HEK293 (cell line): ENCODE measurements around the gene ATP23.

Experiments used
- CTCF ChIA-PET: fragments of 350-600 bp; formaldehyde crosslinking; extraction: SDS; loops from one replicate; lab custom pipeline; 2021; ENCODE audit warnings: antibody characterized with exemption; lab: Yijun Ruan, JAX
- POLR2A ChIA-PET: fragments of 300-600 bp; formaldehyde crosslinking; extraction: SDS; loops from one replicate; lab custom pipeline; 2020; ENCODE audit warnings: antibody characterized with exemption, inconsistent platforms; lab: Yijun Ruan, JAX
- H3K27ac ChIP-seq: fragments of 200-500 bp; sonication (Bioruptor generic); 2 replicates; pipeline ENCODE4 v1.5.1; 2014; ENCODE audit warnings: low read depth, low read length, control low read depth, inconsistent platforms; ENCODE audit errors: extremely low read depth
- H3K36me3 ChIP-seq, 2 experiments: fragments of 200-500 bp in 1 of 2; sonication (Bioruptor generic) in 1 of 2; 1 replicate in 1 of 2; 2 replicates in 1 of 2; pipeline ENCODE4 v1.5.1; 2014 to 2017; ENCODE audit warnings: inconsistent platforms in 2 of 2, low read length in 2 of 2; ENCODE audit not compliant: control insufficient read depth in 2 of 2, insufficient read depth in 1 of 2
- H3K4me1 ChIP-seq: fragments of 200-500 bp; sonication (Bioruptor generic); 2 replicates; pipeline ENCODE4 v1.5.1; 2014; ENCODE audit warnings: mild to moderate bottlenecking, low read length, inconsistent platforms; ENCODE audit not compliant: control insufficient read depth, insufficient read depth
- H3K4me3 ChIP-seq: 2 replicates; pipeline ENCODE4 v1.5.1; 2011; ENCODE audit warnings: low read depth, mild to moderate bottlenecking, control low read depth, low read length, moderate library complexity
- H3K9me3 ChIP-seq: fragments of 200-500 bp; sonication (Bioruptor generic); 2 replicates; pipeline ENCODE4 v1.5.1; 2014; ENCODE audit warnings: low read depth, low read length, inconsistent platforms; ENCODE audit not compliant: control insufficient read depth, insufficient read depth
- EGR2 ChIP-seq: fragments of 450-650 bp; formaldehyde crosslinking; IDR thresholded peaks from 2 replicates; pipeline ENCODE4 v1.5.1; 2016; ENCODE audit warnings: low read depth, missing biosample characterization, missing genetic modification characterization
- PRDM10 ChIP-seq: fragments of 450-650 bp; formaldehyde crosslinking; IDR thresholded peaks from 2 replicates; pipeline ENCODE4 v1.5.1; 2016; ENCODE audit warnings: missing biosample characterization, missing genetic modification characterization
- ZBTB10 ChIP-seq: fragments of 450-650 bp; formaldehyde crosslinking; IDR thresholded peaks from 2 replicates; pipeline ENCODE4 v1.5.1; 2016; ENCODE audit warnings: missing biosample characterization, missing genetic modification characterization
- ZBTB17 ChIP-seq: fragments of 450-650 bp; formaldehyde crosslinking; IDR thresholded peaks from 2 replicates; pipeline ENCODE4 v1.5.1; 2016; ENCODE audit warnings: missing biosample characterization, missing genetic modification characterization
- ZBTB20 ChIP-seq: fragments of 450-650 bp; formaldehyde crosslinking; IDR thresholded peaks from 2 replicates; pipeline ENCODE4 v1.5.1; 2016; ENCODE audit warnings: missing biosample characterization, missing genetic modification characterization
- ZFHX2 ChIP-seq: fragments of 450-650 bp; formaldehyde crosslinking; conservative IDR thresholded peaks from 2 replicates; pipeline ENCODE4 v1.5.1; 2016; ENCODE audit warnings: missing biosample characterization, missing genetic modification characterization
- ZNF223 ChIP-seq: fragments of 450-650 bp; formaldehyde crosslinking; IDR thresholded peaks from 2 replicates; pipeline ENCODE4 v1.5.1; 2016; ENCODE audit warnings: missing biosample characterization, missing genetic modification characterization
- ZNF366 ChIP-seq: fragments of 450-650 bp; formaldehyde crosslinking; conservative IDR thresholded peaks from 2 replicates; pipeline ENCODE4 v1.5.1; 2016; ENCODE audit warnings: missing biosample characterization, missing genetic modification characterization
- ZNF398 ChIP-seq: fragments of 450-650 bp; formaldehyde crosslinking; IDR thresholded peaks from 2 replicates; pipeline ENCODE4 v1.5.1; 2017; ENCODE audit warnings: missing biosample characterization, missing genetic modification characterization
- ZNF548 ChIP-seq: fragments of 450-650 bp; formaldehyde crosslinking; IDR thresholded peaks from 2 replicates; pipeline ENCODE4 v1.5.1; 2016; ENCODE audit warnings: missing biosample characterization, missing genetic modification characterization
- ZNF623 ChIP-seq: fragments of 450-650 bp; formaldehyde crosslinking; IDR thresholded peaks from 2 replicates; pipeline ENCODE4 v1.5.1; 2016; ENCODE audit warnings: missing biosample characterization, missing genetic modification characterization
- ZSCAN4 ChIP-seq: fragments of 450-650 bp; formaldehyde crosslinking; IDR thresholded peaks from 2 replicates; pipeline ENCODE4 v1.5.1; 2017; ENCODE audit warnings: missing biosample characterization, missing genetic modification characterization
- TF ChIP-seq, protein P1 (sequence below): fragments of 450-650 bp; formaldehyde crosslinking; optimal IDR thresholded peaks from 2 replicates; pipeline ENCODE3; 2016; ENCODE audit warnings: missing biosample characterization, mild to moderate bottlenecking, missing genetic modification characterization
- TF ChIP-seq, protein P2 (sequence below): fragments of 450-650 bp; formaldehyde crosslinking; IDR thresholded peaks from 2 replicates; pipeline ENCODE4 v1.5.1; 2016; ENCODE audit warnings: missing biosample characterization, missing genetic modification characterization

The ATP23 gene

GRCh38 chr12:57896434-57897201 lies 44.7 kb upstream of the ATP23 start (continued):
- 0 out of 2 replicates have a peak, but pooled peaks have one; percentile 47 for TF ChIP-seq ZBTB10 (tag by site-specific recombination)

- Histone ChIP-seq H3K4me3 (no peak overlapping the region), H3K36me3 (no peaks in the 10 kb centered on the region), H3K9me3 (no peaks in the 10 kb centered on the region), H3K27ac (no peak overlapping the region), H3K4me1 (peaks cover 15% of the 10 kb centered on the region)
- TF ChIP-seq ZBTB20 (tag by site-specific recombination) (peak; percentile 40; the same call in 1 of the 2 replicates), ZNF548 (no peak), ZNF398 (peak; percentile 47), PRDM10 (tag by site-specific recombination) (0 out of 2 replicates have a peak, but pooled peaks have one; percentile 7), ZFHX2 (tag by site-specific recombination) (peak; percentile 83), ZBTB17 (tag by site-specific recombination) (peak; percentile 29; the same call in 1 of the 2 replicates), EGR2 (tag by site-specific recombination) (peak; percentile 87), ZSCAN4 (tag by site-specific recombination) (no peak), ZNF223 (tag by site-specific recombination) (0 out of 2 replicates have a peak, but pooled peaks have one; percentile 17), ZNF623 (no peak), ZNF366 (tag by site-specific recombination) (no peak; the same call in 1 of the 2 replicates)
- TF ChIP-seq, protein P1, sequence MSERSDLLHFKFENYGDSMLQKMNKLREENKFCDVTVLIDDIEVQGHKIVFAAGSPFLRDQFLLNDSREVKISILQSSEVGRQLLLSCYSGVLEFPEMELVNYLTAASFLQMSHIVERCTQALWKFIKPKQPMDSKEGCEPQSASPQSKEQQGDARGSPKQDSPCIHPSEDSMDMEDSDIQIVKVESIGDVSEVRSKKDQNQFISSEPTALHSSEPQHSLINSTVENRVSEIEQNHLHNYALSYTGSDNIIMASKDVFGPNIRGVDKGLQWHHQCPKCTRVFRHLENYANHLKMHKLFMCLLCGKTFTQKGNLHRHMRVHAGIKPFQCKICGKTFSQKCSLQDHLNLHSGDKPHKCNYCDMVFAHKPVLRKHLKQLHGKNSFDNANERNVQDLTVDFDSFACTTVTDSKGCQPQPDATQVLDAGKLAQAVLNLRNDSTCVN (tag by site-specific recombination), result no peak
- TF ChIP-seq, protein P2, sequence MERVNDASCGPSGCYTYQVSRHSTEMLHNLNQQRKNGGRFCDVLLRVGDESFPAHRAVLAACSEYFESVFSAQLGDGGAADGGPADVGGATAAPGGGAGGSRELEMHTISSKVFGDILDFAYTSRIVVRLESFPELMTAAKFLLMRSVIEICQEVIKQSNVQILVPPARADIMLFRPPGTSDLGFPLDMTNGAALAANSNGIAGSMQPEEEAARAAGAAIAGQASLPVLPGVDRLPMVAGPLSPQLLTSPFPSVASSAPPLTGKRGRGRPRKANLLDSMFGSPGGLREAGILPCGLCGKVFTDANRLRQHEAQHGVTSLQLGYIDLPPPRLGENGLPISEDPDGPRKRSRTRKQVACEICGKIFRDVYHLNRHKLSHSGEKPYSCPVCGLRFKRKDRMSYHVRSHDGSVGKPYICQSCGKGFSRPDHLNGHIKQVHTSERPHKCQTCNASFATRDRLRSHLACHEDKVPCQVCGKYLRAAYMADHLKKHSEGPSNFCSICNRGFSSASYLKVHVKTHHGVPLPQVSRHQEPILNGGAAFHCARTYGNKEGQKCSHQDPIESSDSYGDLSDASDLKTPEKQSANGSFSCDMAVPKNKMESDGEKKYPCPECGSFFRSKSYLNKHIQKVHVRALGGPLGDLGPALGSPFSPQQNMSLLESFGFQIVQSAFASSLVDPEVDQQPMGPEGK (tag by site-specific recombination), result peak; percentile 31; the same call in 1 of the 2 replicates
- ChIA-PET POLR2A (interaction anchor here (0.9 to 5.0 kb wide), 11 partner anchors 9 to 65 kb away, joined by 3 to 61 read pairs (median 7); partner anchors contain the start of genes ATP23 and CTDSP2), CTCF (interaction anchor here (0.6 to 3.3 kb wide), 9 partner anchors 8 to 138 kb away, joined by 3 to 36 read pairs (median 6); no protein-coding TSS in a partner anchor)
Measured at GRCh38 chr12:57897286-57897974, 43.9 kb upstream of the ATP23 start.
